H1 (cell line): ENCODE measurements around the gene WFIKKN1. TPM values are rescaled to one million over a fixed set of nuclear protein-coding genes. Genes with fewer than 3 reads are reported as not detected.

Source experiments
- CTCF ChIA-PET: fragments of 300-600 bp; sonication (Branson Sonifier 250); formaldehyde crosslinking; loops from one replicate; lab custom pipeline; 2021; ENCODE audit not compliant: partially characterized antibody; lab: Charles Lee
- POLR2A ChIA-PET: fragments of 300-600 bp; sonication (Branson Sonifier 250); formaldehyde crosslinking; loops from one replicate; lab custom pipeline; 2021; ENCODE audit warnings: inconsistent platforms; ENCODE audit not compliant: partially characterized antibody; lab: Charles Lee
- DNase-seq, 2 experiments: peaks; one replicate each; pipeline versions ENCODE4 v3.0.0 to v3.0.0-alpha.2; 2010 to 2022; ENCODE audit warnings: low spot score in 2 of 2, low read depth in 1 of 2, mixed read lengths in 1 of 2
- FAIRE-seq: peaks from 2 replicates; lab custom pipeline; 2011; peaks lifted over from hg19 to GRCh38; lab: Jason Lieb, UNC
- H2AFZ ChIP-seq: 2 replicates; pipeline ENCODE4 v1.8.1; 2012; ENCODE audit warnings: low read length, inconsistent platforms
- H2AK5ac ChIP-seq: 2 replicates; pipeline ENCODE4 v1.6.1; 2013; ENCODE audit warnings: low read depth, low read length
- H2BK120ac ChIP-seq: replicated peaks from 2 replicates; pipeline ENCODE3; 2013; ENCODE audit warnings: low read depth, low read length, inconsistent platforms
- H2BK12ac ChIP-seq: 2 replicates; pipeline ENCODE4 v1.6.1; 2013; ENCODE audit warnings: low read depth, low read length
- H2BK15ac ChIP-seq: 2 replicates; pipeline ENCODE4 v1.6.1; 2013; ENCODE audit warnings: low read length
- H2BK20ac ChIP-seq: 2 replicates; pipeline ENCODE4 v1.6.1; 2013; ENCODE audit warnings: low read length
- H2BK5ac ChIP-seq: 2 replicates; pipeline ENCODE4 v1.6.1; 2013; ENCODE audit warnings: low read depth, low read length
- H3K14ac ChIP-seq: 2 replicates; pipeline ENCODE4 v1.6.1; 2013; ENCODE audit warnings: inconsistent platforms; ENCODE audit not compliant: insufficient read length
- H3K18ac ChIP-seq: 2 replicates; pipeline ENCODE4 v1.6.1; 2013; ENCODE audit warnings: low read length; ENCODE audit errors: extremely low read depth
- H3K23ac ChIP-seq: 2 replicates; pipeline ENCODE4 v1.6.1; 2013; ENCODE audit warnings: inconsistent platforms; ENCODE audit not compliant: insufficient read length
- H3K23me2 ChIP-seq: 2 replicates; pipeline ENCODE4 v1.6.1; 2013; ENCODE audit warnings: low read depth, low read length
- H3K27ac ChIP-seq: 2 replicates; pipeline ENCODE4 v1.6.1; 2011; ENCODE audit warnings: low read depth, low read length, inconsistent platforms
- H3K27me3 ChIP-seq, 4 experiments: replicated peaks in 1 of 4; 1 replicate in 1 of 4; 2 replicates in 3 of 4; pipeline versions ENCODE4 v1.6.1 to v1.8.1; 2011 to 2013; ENCODE audit warnings: low read length in 3 of 4, mild to moderate bottlenecking in 3 of 4, inconsistent platforms in 2 of 4, mixed read lengths in 2 of 4, moderate library complexity in 1 of 4; ENCODE audit not compliant: control insufficient read depth in 3 of 4, insufficient read depth in 3 of 4; ENCODE audit errors: extremely low read depth in 1 of 4
- H3K36me3 ChIP-seq, 4 experiments: 2 replicates each; pipeline versions ENCODE4 v1.6.1 to v1.8.1; 2011 to 2013; ENCODE audit warnings: mild to moderate bottlenecking in 4 of 4, low read length in 3 of 4, moderate library complexity in 2 of 4, control low read depth in 1 of 4, inconsistent platforms in 1 of 4; ENCODE audit not compliant: insufficient read depth in 4 of 4, control insufficient read depth in 2 of 4
- H3K4ac ChIP-seq: replicated peaks from 2 replicates; pipeline ENCODE3; 2013; ENCODE audit warnings: low read length, low read depth, mixed read lengths, inconsistent platforms; ENCODE audit not compliant: insufficient read length
- H3K4me1 ChIP-seq, 4 experiments: replicated peaks in 1 of 4; 1 replicate in 1 of 4; 2 replicates in 3 of 4; pipeline versions ENCODE4 v1.6.1 to v1.8.1; 2011 to 2013; ENCODE audit warnings: low read length in 3 of 4, inconsistent platforms in 2 of 4, mixed read lengths in 1 of 4; ENCODE audit not compliant: insufficient read depth in 4 of 4, control insufficient read depth in 3 of 4
- H3K4me2 ChIP-seq, 2 experiments: 2 replicates each; pipeline versions ENCODE4 v1.6.1 to v1.8.1; 2011 to 2013; ENCODE audit warnings: low read depth in 2 of 2, low read length in 2 of 2, control low read depth in 1 of 2, inconsistent platforms in 1 of 2, mild to moderate bottlenecking in 1 of 2; ENCODE audit not compliant: insufficient read depth in 1 of 2
- H3K4me3 ChIP-seq, 4 experiments: fragments of 200-600, 300-600 bp in 1 of 4; sonication (generic), shearing (Covaris generic), sonication (Bioruptor Twin) in 1 of 4; 2 replicates each; pipeline versions ENCODE4 v1.5.1 to v1.8.1; 2011 to 2016; ENCODE audit warnings: low read length in 4 of 4, low read depth in 3 of 4, control low read depth in 2 of 4, inconsistent platforms in 2 of 4, mild to moderate bottlenecking in 2 of 4, mixed read lengths in 1 of 4, moderate library complexity in 1 of 4; ENCODE audit not compliant: insufficient read depth in 2 of 4; ENCODE audit errors: extremely low read depth in 1 of 4
- H3K56ac ChIP-seq: replicated peaks from 2 replicates; pipeline ENCODE3; 2013; ENCODE audit warnings: low read depth, mild to moderate bottlenecking, mixed read lengths, low read length, inconsistent platforms; ENCODE audit not compliant: insufficient read length
- H3K79me1 ChIP-seq: 2 replicates; pipeline ENCODE4 v1.6.1; 2013; ENCODE audit warnings: low read depth, low read length, control low read depth
- H3K79me2 ChIP-seq, 2 experiments: 2 replicates each; pipeline versions ENCODE4 v1.6.1 to v1.8.1; 2012 to 2013; ENCODE audit warnings: low read length in 2 of 2, mild to moderate bottlenecking in 2 of 2, inconsistent platforms in 1 of 2; ENCODE audit not compliant: insufficient read depth in 2 of 2, control insufficient read depth in 1 of 2
- H3K9ac ChIP-seq, 4 experiments: replicated peaks in 1 of 4; 1 replicate in 1 of 4; 2 replicates in 3 of 4; pipeline versions ENCODE4 v1.6.1 to v1.8.1; 2011 to 2013; ENCODE audit warnings: low read depth in 3 of 4, low read length in 3 of 4, control low read depth in 2 of 4, mild to moderate bottlenecking in 2 of 4, moderate library complexity in 2 of 4, inconsistent platforms in 1 of 4; ENCODE audit errors: extremely low read depth in 1 of 4
- H3K9me3 ChIP-seq, 2 experiments: 2 replicates each; pipeline versions ENCODE4 v1.6.1 to v1.8.1; 2012 to 2013; ENCODE audit warnings: mild to moderate bottlenecking in 2 of 2, moderate library complexity in 2 of 2, control low read depth in 1 of 2, inconsistent platforms in 1 of 2, low read depth in 1 of 2, low read length in 1 of 2, mixed read lengths in 1 of 2; ENCODE audit not compliant: insufficient read depth in 2 of 2
- H4K20me1 ChIP-seq, 2 experiments: replicated peaks in 1 of 2; 2 replicates each; pipeline versions ENCODE3 to v1.8.1; 2011 to 2013; ENCODE audit warnings: inconsistent platforms in 2 of 2, low read length in 2 of 2, mild to moderate bottlenecking in 1 of 2; ENCODE audit not compliant: insufficient read depth in 2 of 2, control insufficient read depth in 1 of 2
- H4K5ac ChIP-seq: 2 replicates; pipeline ENCODE4 v1.6.1; 2013; ENCODE audit warnings: low read length, low read depth, mixed read lengths, inconsistent platforms; ENCODE audit not compliant: insufficient read length
- H4K8ac ChIP-seq: 2 replicates; pipeline ENCODE4 v1.8.0; 2013; ENCODE audit warnings: mild to moderate bottlenecking, moderate library complexity, low read length, inconsistent platforms; ENCODE audit not compliant: insufficient read depth; ENCODE audit errors: extremely low read depth
- H4K91ac ChIP-seq: replicated peaks from 2 replicates; pipeline ENCODE3; 2013; ENCODE audit warnings: low read length, mixed read lengths, inconsistent platforms; ENCODE audit not compliant: insufficient read length
- KDM4A ChIP-seq: IDR thresholded peaks from one replicate; pipeline ENCODE4 v1.7.1; 2012; ENCODE audit warnings: low read depth, mild to moderate bottlenecking, moderate library complexity, low read length, inconsistent platforms; ENCODE audit not compliant: severe bottlenecking
- POLR2AphosphoS5 ChIP-seq: IDR thresholded peaks from 2 replicates; pipeline ENCODE4 v1.6.1; 2011; ENCODE audit warnings: low read depth, low read length
- WGBS, 2 experiments: shearing (Covaris generic) in 1 of 2; methylation state at CpG; one replicate each; pipeline versions ENCODE4 v1.1.6 to v1.1.7; 2013 to 2015; ENCODE audit warnings: low lambda C conversion rate in 2 of 2, mixed read lengths in 2 of 2, inconsistent platforms in 1 of 2, low coverage in 1 of 2, missing lambda C conversion rate in 1 of 2; ENCODE audit not compliant: insufficient replicate concordance in 2 of 2, insufficient coverage in 1 of 2, insufficient read length in 1 of 2; ENCODE audit errors: extremely low coverage in 1 of 2, missing lambda C conversion rate in 1 of 2; 5-methylcytosine and 5-hydroxymethylcytosine counted together
- polyA plus RNA-seq, 7 experiments: library from polyadenylated mRNA; depleted of rRNA in 3 of 7; stranded (reverse) in 5 of 7; unstranded in 2 of 7; fragments of >200 nt in 5 of 7; fragments of 200-250 nt in 2 of 7; gene quantifications; 1 replicate in 5 of 7; 2 replicates in 1 of 7; 4 replicates in 1 of 7; pipeline versions ENCODE4 v1.2.1 to v1.2.3, GENCODE V29; 2011 to 2013; ENCODE audit warnings: missing spikeins in 2 of 7, mixed read lengths in 2 of 7
- total RNA-seq: library from RNA; stranded (reverse); fragmentation: NEBNext Ultra II Directional; extraction: Animal tissue kit (Norgen Biotek cat#: 25700); gene quantifications from 2 replicates; pipeline ENCODE4 v1.2.1, GENCODE V29; 2021
- TF ChIP-seq, protein P1 (sequence below): IDR thresholded peaks from 2 replicates; pipeline ENCODE4 v1.6.1; 2011; ENCODE audit warnings: low read length, improper control_type of control experiment

Gene WFIKKN1
- total and polyA plus RNA-seq, 2 of the 8 experiments (the other 6 are each of a cell fraction or from before 2014, with no cell fraction given) = 11.4 to 15.8 TPM

DNA sequence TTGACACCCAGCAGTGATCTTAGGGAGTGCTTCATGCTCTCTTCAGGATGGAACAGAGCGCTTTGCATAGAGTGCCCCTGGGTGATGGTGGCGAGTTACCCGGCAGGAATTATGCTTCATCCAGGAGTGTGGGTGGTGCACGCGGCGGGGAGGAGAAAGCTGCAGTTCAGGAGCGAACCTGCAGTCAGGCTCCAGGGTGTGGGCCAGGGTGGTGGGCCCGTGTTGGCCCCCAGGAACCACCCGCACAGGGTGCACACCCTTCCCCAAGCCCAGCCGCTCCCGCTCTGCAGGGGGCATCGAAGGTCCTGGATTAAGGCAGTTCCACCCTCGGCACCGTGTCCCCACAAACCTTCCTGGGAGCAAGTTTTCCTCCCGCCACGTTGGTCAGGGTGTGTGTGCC is 37.0 kb upstream of the WFIKKN1 start:
- H3K27ac ChIP-seq = no peak overlapping the region
- no peak overlapping the region; the same call in 1 of the 2 replicates for H4K8ac ChIP-seq
- peaks cover 0 to 21% (median 12%) of the 10 kb centered on the region in 4 experiments; a peak in 5 of 7 replicates for H3K27me3 ChIP-seq
- H3K23me2 ChIP-seq = peaks cover 7% of the 10 kb centered on the region
- H2BK5ac ChIP-seq = no peak overlapping the region
- no peak overlapping the region for H3K18ac ChIP-seq
- H3K4ac ChIP-seq = no peak overlapping the region
- FAIRE-seq (no peak), DNase-seq (no peak)
- no peaks in the 10 kb centered on the region for H3K36me3 ChIP-seq
- H3K9me3 ChIP-seq = no peaks in the 10 kb centered on the region
- no peak overlapping the region for H3K9ac ChIP-seq
- no peak overlapping the region for H4K5ac ChIP-seq
- no peak overlapping the region for H2AK5ac ChIP-seq
- H3K4me2 ChIP-seq = no peak overlapping the region
- ChIA-PET CTCF (interaction anchor here (0.8 to 4.2 kb wide), 11 partner anchors 8 to 74 kb away, joined by 3 to 22 read pairs (median 5); partner anchors contain the start of gene METTL26), POLR2A (interaction anchor here (1.6 to 2.6 kb wide), 4 partner anchors 8 to 40 kb away, joined by 4 to 8 read pairs (median 6); no protein-coding TSS in a partner anchor)
- no peak overlapping the region for H4K91ac ChIP-seq
- no peak overlapping the region for H2BK120ac ChIP-seq
- H3K4me1 ChIP-seq = peaks cover 0 to 8% (median 4%) of the 10 kb centered on the region in 4 experiments; a peak in 4 of 7 replicates
- H3K23ac ChIP-seq = no peak overlapping the region
- no peak overlapping the region for H3K56ac ChIP-seq
- H3K79me2 ChIP-seq = peaks cover 0 to 16% of the 10 kb centered on the region in 2 experiments; a peak in 3 of 4 replicates
- WGBS, 2 experiments = 91% methylated on average over 16 of the region's 16 CpGs; no CpG with 5 or more reads in 1 of the 2 experiments
- no peak overlapping the region for H3K14ac ChIP-seq
- no peak overlapping the region for H3K4me3 ChIP-seq
- H3K79me1 ChIP-seq = peaks cover 16% of the 10 kb centered on the region; the same call in 1 of the 2 replicates
- no peak for TF ChIP-seq POLR2AphosphoS5
- TF ChIP-seq, protein P1, sequence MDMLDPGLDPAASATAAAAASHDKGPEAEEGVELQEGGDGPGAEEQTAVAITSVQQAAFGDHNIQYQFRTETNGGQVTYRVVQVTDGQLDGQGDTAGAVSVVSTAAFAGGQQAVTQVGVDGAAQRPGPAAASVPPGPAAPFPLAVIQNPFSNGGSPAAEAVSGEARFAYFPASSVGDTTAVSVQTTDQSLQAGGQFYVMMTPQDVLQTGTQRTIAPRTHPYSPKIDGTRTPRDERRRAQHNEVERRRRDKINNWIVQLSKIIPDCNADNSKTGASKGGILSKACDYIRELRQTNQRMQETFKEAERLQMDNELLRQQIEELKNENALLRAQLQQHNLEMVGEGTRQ = no peak
- no peak for TF ChIP-seq KDM4A
- H4K20me1 ChIP-seq = peaks cover 20 to 35% of the 10 kb centered on the region in 2 experiments
- H2BK12ac ChIP-seq = no peak overlapping the region
- no peak overlapping the region for H2AFZ ChIP-seq
- H2BK15ac ChIP-seq = no peak overlapping the region
- no peak overlapping the region for H2BK20ac ChIP-seq
